PC-9 (cell line): ENCODE data around the gene RNU5B-1. TPM values are rescaled to one million over a fixed set of nuclear protein-coding genes. Genes with fewer than 3 reads are reported as not detected.

Experiments used
- BruUV-seq: library from RNA; stranded (reverse); fragments of 400-500 nt; replicated peaks from 2 replicates; lab custom pipeline; 2021; lab: Mats Ljungman, UMichigan
- CTCF ChIA-PET: fragments of 300-600 bp; sonication (Branson Sonifier 250); formaldehyde crosslinking; loops from one replicate; lab custom pipeline; 2022; ENCODE audit warnings: antibody characterized with exemption; lab: Charles Lee
- POLR2A ChIA-PET: fragments of 300-600 bp; sonication (Branson Sonifier 250); formaldehyde crosslinking; loops from one replicate; lab custom pipeline; 2022; ENCODE audit warnings: antibody characterized with exemption; ENCODE audit not compliant: unreplicated experiment; lab: Charles Lee
- DNase-seq, 2 experiments: peaks; one replicate each; pipeline versions ENCODE4 v3.0.0 to v3.0.0-alpha.2; 2015 to 2022; ENCODE audit warnings: mixed read lengths in 1 of 2
- H2AFZ ChIP-seq: fragments of 200-600 bp; sonication (generic); 2 replicates; pipeline ENCODE4 v1.8.1; 2017; ENCODE audit warnings: antibody characterized with exemption
- H3F3A ChIP-seq: fragments of 200-600 bp; sonication (generic); 2 replicates; pipeline ENCODE4 v1.8.1; 2017; ENCODE audit warnings: antibody characterized with exemption, mild to moderate bottlenecking, low read depth; ENCODE audit not compliant: insufficient read depth
- H3K27ac ChIP-seq: fragments of 200-600 bp; sonication (generic); 2 replicates; pipeline ENCODE4 v1.6.1; 2016; ENCODE audit warnings: mixed run types
- H3K27me3 ChIP-seq: fragments of 200-600 bp; sonication (generic); 2 replicates; pipeline ENCODE4 v1.6.1; 2016; ENCODE audit warnings: low read depth, mixed run types; ENCODE audit not compliant: insufficient read depth
- H3K36me3 ChIP-seq: fragments of 200-600 bp; sonication (generic); 2 replicates; pipeline ENCODE4 v1.6.1; 2016; ENCODE audit warnings: low read depth, mixed run types
- H3K4me1 ChIP-seq: fragments of 200-600 bp; sonication (generic); replicated peaks from 2 replicates; pipeline ENCODE4 v1.6.1; 2016; ENCODE audit warnings: mixed run types; ENCODE audit not compliant: insufficient read depth
- H3K4me2 ChIP-seq: fragments of 200-600 bp; sonication (generic); 2 replicates; pipeline ENCODE4 v1.6.1; 2017; ENCODE audit warnings: mixed run types
- H3K4me3 ChIP-seq: fragments of 200-600 bp; sonication (generic); 2 replicates; pipeline ENCODE4 v1.6.1; 2016; ENCODE audit warnings: mixed run types
- H3K79me2 ChIP-seq: fragments of 200-600 bp; sonication (generic); 2 replicates; pipeline ENCODE4 v1.6.1; 2017; ENCODE audit warnings: low read depth, mixed run types
- H3K9me2 ChIP-seq: fragments of 200-600 bp; sonication (generic); 2 replicates; pipeline ENCODE4 v1.8.1; 2017; ENCODE audit warnings: mild to moderate bottlenecking; ENCODE audit not compliant: insufficient read depth
- H3K9me3 ChIP-seq: fragments of 200-600 bp; sonication (generic); 2 replicates; pipeline ENCODE4 v1.8.1; 2016; ENCODE audit warnings: low read depth; ENCODE audit not compliant: insufficient read depth
- H4K20me1 ChIP-seq: fragments of 200-600 bp; sonication (generic); 2 replicates; pipeline ENCODE4 v1.8.1; 2017; ENCODE audit not compliant: insufficient read depth
- CTCF ChIP-seq: fragments of 200-600 bp; sonication (generic); conservative IDR thresholded peaks from 2 replicates; pipeline ENCODE4 v1.6.1; 2017; ENCODE audit warnings: mixed run types, antibody characterized with exemption, mild to moderate bottlenecking, moderate library complexity
- EZH2 ChIP-seq: fragments of 200-600 bp; sonication (generic); IDR thresholded peaks from 2 replicates; pipeline ENCODE4 v1.8.0; 2017; ENCODE audit warnings: antibody characterized with exemption, low read depth
- intact Hi-C: fragments of 100-400 bp; cut with micrococcal nuclease; formaldehyde crosslinking; loops from one replicate; pipeline ENCODE4 v1.10.0; 2022; ENCODE audit not compliant: unreplicated experiment
- total RNA-seq: library from RNA; stranded (reverse); gene quantifications from 2 replicates; pipeline ENCODE4 v1.2.3, GENCODE V29; 2021

RNU5B-1 gene
- total RNA-seq, 1 experiment from 2014 or later = not detected

GRCh38 chr15:65335278-65336055, 31.0 kb downstream of the RNU5B-1 start:
- CTCF ChIA-PET = interaction anchor here (0.6 kb wide), 1 partner anchor 10 kb away, joined by 6 read pairs; no protein-coding TSS in a partner anchor
- TF ChIP-seq CTCF = no peak
- TF ChIP-seq EZH2 = no peak
- no TSS peak for BruUV-seq

GRCh38 chr15:65336493-65337435, 32.3 kb downstream of the RNU5B-1 start:
- no peak overlapping the region for H2AFZ ChIP-seq
- no peaks in the 10 kb centered on the region for H3K4me1 ChIP-seq
- no peak overlapping the region for H3K4me3 ChIP-seq
- H4K20me1 ChIP-seq = no peaks in the 10 kb centered on the region
- H3K4me2 ChIP-seq = no peak overlapping the region
- no peaks in the 10 kb centered on the region for H3K27me3 ChIP-seq
- H3K9me3 ChIP-seq = no peaks in the 10 kb centered on the region
- no peaks in the 10 kb centered on the region for H3K79me2 ChIP-seq
- ChIA-PET POLR2A (interaction anchor here (0.5 kb wide), 1 partner anchor 511 kb away, joined by 13 read pairs; no protein-coding TSS in a partner anchor), CTCF (no interaction called here)
- no peak overlapping the region for H3K27ac ChIP-seq
- no TSS peak for BruUV-seq
- H3F3A ChIP-seq = no peaks in the 10 kb centered on the region
- no peaks in the 10 kb centered on the region for H3K9me2 ChIP-seq
- no peak for DNase-seq
- no peaks in the 10 kb centered on the region for H3K36me3 ChIP-seq
- TF ChIP-seq EZH2 (no peak), CTCF (no peak)
- intact Hi-C loops = no loop called here

More at GRCh38 chr15:65335278-65336055, 31.0 kb downstream of the RNU5B-1 start:
- Histone ChIP-seq H2AFZ (no peak overlapping the region), H3K27ac (no peak overlapping the region), H3K27me3 (no peaks in the 10 kb centered on the region; the same call in 1 of the 2 replicates), H3K79me2 (no peaks in the 10 kb centered on the region), H3K4me1 (no peaks in the 10 kb centered on the region), H3F3A (no peaks in the 10 kb centered on the region), H3K4me3 (no peak overlapping the region), H4K20me1 (no peaks in the 10 kb centered on the region), H3K4me2 (no peak overlapping the region), H3K9me2 (no peaks in the 10 kb centered on the region), H3K9me3 (no peaks in the 10 kb centered on the region), H3K36me3 (no peaks in the 10 kb centered on the region)
- intact Hi-C loops = no loop called here
- no peak for DNase-seq
- POLR2A ChIA-PET = no interaction called here

GRCh38 chr15:65337436-65338070, 33.1 kb downstream of the RNU5B-1 start:
- no TSS peak for BruUV-seq
- ChIA-PET POLR2A (no interaction called here), CTCF (interaction anchor here (0.7 kb wide), 1 partner anchor 24 kb away, joined by 3 read pairs; no protein-coding TSS in a partner anchor)
- Histone ChIP-seq H3K79me2 (no peaks in the 10 kb centered on the region), H3K36me3 (no peaks in the 10 kb centered on the region), H3K27ac (no peak overlapping the region), H3K9me3 (no peaks in the 10 kb centered on the region), H3K27me3 (no peaks in the 10 kb centered on the region), H3F3A (no peaks in the 10 kb centered on the region), H3K4me3 (no peak overlapping the region), H4K20me1 (no peaks in the 10 kb centered on the region), H3K4me1 (no peaks in the 10 kb centered on the region), H3K9me2 (no peaks in the 10 kb centered on the region), H2AFZ (no peak overlapping the region), H3K4me2 (no peak overlapping the region)
- no peak for DNase-seq
- no peak for TF ChIP-seq EZH2
- TF ChIP-seq CTCF = no peak
- intact Hi-C loops = no loop called here
